Loucy (cell line): ENCODE data around the gene ATF7IP.

Experiments used
- EZH2phosphoT487 ChIP-seq: fragments of 200-600 bp; IDR thresholded peaks from 2 replicates; pipeline ENCODE4 v1.6.1; 2018; ENCODE audit warnings: antibody characterized with exemption, mild to moderate bottlenecking, moderate library complexity, borderline replicate concordance
- TF ChIP-seq, protein P1 (sequence below): fragments of 200-600 bp; sonication (generic); conservative IDR thresholded peaks from 2 replicates; pipeline ENCODE4 v1.5.1; 2014; ENCODE audit warnings: mild to moderate bottlenecking, antibody characterized with exemption, low read length

- TF ChIP-seq, protein P1, sequence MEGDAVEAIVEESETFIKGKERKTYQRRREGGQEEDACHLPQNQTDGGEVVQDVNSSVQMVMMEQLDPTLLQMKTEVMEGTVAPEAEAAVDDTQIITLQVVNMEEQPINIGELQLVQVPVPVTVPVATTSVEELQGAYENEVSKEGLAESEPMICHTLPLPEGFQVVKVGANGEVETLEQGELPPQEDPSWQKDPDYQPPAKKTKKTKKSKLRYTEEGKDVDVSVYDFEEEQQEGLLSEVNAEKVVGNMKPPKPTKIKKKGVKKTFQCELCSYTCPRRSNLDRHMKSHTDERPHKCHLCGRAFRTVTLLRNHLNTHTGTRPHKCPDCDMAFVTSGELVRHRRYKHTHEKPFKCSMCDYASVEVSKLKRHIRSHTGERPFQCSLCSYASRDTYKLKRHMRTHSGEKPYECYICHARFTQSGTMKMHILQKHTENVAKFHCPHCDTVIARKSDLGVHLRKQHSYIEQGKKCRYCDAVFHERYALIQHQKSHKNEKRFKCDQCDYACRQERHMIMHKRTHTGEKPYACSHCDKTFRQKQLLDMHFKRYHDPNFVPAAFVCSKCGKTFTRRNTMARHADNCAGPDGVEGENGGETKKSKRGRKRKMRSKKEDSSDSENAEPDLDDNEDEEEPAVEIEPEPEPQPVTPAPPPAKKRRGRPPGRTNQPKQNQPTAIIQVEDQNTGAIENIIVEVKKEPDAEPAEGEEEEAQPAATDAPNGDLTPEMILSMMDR, result no peak
- TF ChIP-seq EZH2phosphoT487, result no peak
These were observed 113.5 kb downstream of the ATF7IP start for GRCh38 chr12:14479004-14479403.
